B cell (primary cell): ENCODE measurements around the gene CD52. TPM values are rescaled to one million over a fixed set of nuclear protein-coding genes. Genes with fewer than 3 reads are reported as not detected.

Source experiments
- ATAC-seq: fragments of 200-7000 bp; cut with Tn5 transposase; one replicate; pipeline ENCODE4 v1.10.0; 2021; ENCODE audit warnings: low read depth, mild to moderate bottlenecking, moderate number of reproducible peaks, moderate library complexity
- CTCF ChIA-PET: fragments of 350-600 bp; sonication (Branson Sonifier 250); formaldehyde crosslinking; loops from one replicate; lab custom pipeline; 2021; ENCODE audit warnings: antibody characterized with exemption, inconsistent platforms; lab: Charles Lee
- POLR2A ChIA-PET: fragments of 350-600 bp; sonication (Branson Sonifier 250); formaldehyde crosslinking; loops from one replicate; lab custom pipeline; 2021; ENCODE audit warnings: antibody characterized with exemption; lab: Charles Lee
- DNase-seq: peaks from one replicate; pipeline ENCODE4 v3.0.0; 2013
- H2AFZ ChIP-seq: 2 replicates; pipeline ENCODE4 v1.6.1; 2012; ENCODE audit warnings: mild to moderate bottlenecking, low read depth, low read length; ENCODE audit not compliant: insufficient read depth, poor library complexity, severe bottlenecking
- H3K27ac ChIP-seq, 2 donors: 1 replicate in 1 of 2; 2 replicates in 1 of 2; pipeline ENCODE4 v1.5.1; 2012 to 2013; ENCODE audit warnings: low read length in 2 of 2, mild to moderate bottlenecking in 2 of 2, moderate library complexity in 1 of 2
- H3K27me3 ChIP-seq, 4 experiments: fragments of 200-600 bp in 1 of 4; sonication (generic) in 1 of 4; replicated peaks in 1 of 4; 1 replicate in 2 of 4; 2 replicates in 2 of 4; pipeline versions ENCODE4 v1.6.1 to v1.7.0; 2013 to 2016; ENCODE audit warnings: low read length in 3 of 4, mild to moderate bottlenecking in 2 of 4, mixed read lengths in 1 of 4, moderate library complexity in 1 of 4; ENCODE audit not compliant: insufficient read depth in 4 of 4, control insufficient read depth in 3 of 4; ENCODE audit errors: control extremely low read depth in 1 of 4
- H3K36me3 ChIP-seq, 2 experiments: replicated peaks in 1 of 2; 1 replicate in 1 of 2; 2 replicates in 1 of 2; pipeline versions ENCODE4 v1.6.1 to v1.7.1; 2013; ENCODE audit warnings: low read length in 1 of 2; ENCODE audit not compliant: insufficient read depth in 2 of 2, control insufficient read depth in 1 of 2; ENCODE audit errors: control extremely low read depth in 1 of 2, extremely low read depth in 1 of 2
- H3K4me1 ChIP-seq, 2 donors: fragments of 200-600 bp in 1 of 2; sonication (generic) in 1 of 2; 1 replicate in 1 of 2; 2 replicates in 1 of 2; pipeline versions ENCODE4 v1.5.1 to v1.6.1; 2013 to 2017; ENCODE audit warnings: low read length in 2 of 2; ENCODE audit not compliant: control insufficient read depth in 2 of 2, insufficient read depth in 2 of 2
- H3K4me2 ChIP-seq: replicated peaks from 2 replicates; pipeline ENCODE3; 2012; ENCODE audit warnings: mild to moderate bottlenecking, low read depth, low read length; ENCODE audit not compliant: poor library complexity, severe bottlenecking
- H3K4me3 ChIP-seq, 5 experiments: fragments of 200-600 bp in 1 of 5; sonication (generic) in 1 of 5; 1 replicate in 3 of 5; 2 replicates in 2 of 5; pipeline versions ENCODE4 v1.5.1 to v1.7.0; 2011 to 2016; ENCODE audit warnings: low read length in 4 of 5, mild to moderate bottlenecking in 4 of 5, low read depth in 2 of 5, control low read depth in 1 of 5, moderate library complexity in 1 of 5; ENCODE audit not compliant: insufficient read depth in 1 of 5; ENCODE audit errors: control extremely low read depth in 1 of 5, extremely low read depth in 1 of 5
- H3K79me2 ChIP-seq: fragments of 200-600 bp; sonication (generic); one replicate; pipeline ENCODE4 v1.6.0; 2016; ENCODE audit warnings: low read length; ENCODE audit not compliant: control insufficient read depth, insufficient read depth
- H3K9ac ChIP-seq: fragments of 200-600 bp; sonication (generic); 2 replicates; pipeline ENCODE4 v1.6.1; 2017; ENCODE audit warnings: mild to moderate bottlenecking, low read length, moderate library complexity
- H3K9me3 ChIP-seq, 3 donors: one replicate each; pipeline versions ENCODE4 v1.6.1 to v1.7.1; 2013; ENCODE audit warnings: low read length in 2 of 3; ENCODE audit not compliant: control insufficient read depth in 2 of 3, insufficient read depth in 1 of 3; ENCODE audit errors: control extremely low read depth in 1 of 3
- H4K20me1 ChIP-seq: 2 replicates; pipeline ENCODE4 v1.6.0; 2012; ENCODE audit warnings: mild to moderate bottlenecking, low read length; ENCODE audit not compliant: insufficient read depth, control insufficient read depth, poor library complexity, severe bottlenecking
- H3K27ac Mint-ChIP-seq: one replicate; pipeline ENCODE4 v1.8.0; 2021; ENCODE audit warnings: mixed read lengths
- H3K27me3 Mint-ChIP-seq: one replicate; pipeline ENCODE4 v1.8.0; 2021; ENCODE audit warnings: mixed read lengths
- H3K4me1 Mint-ChIP-seq: one replicate; pipeline ENCODE4 v1.8.0; 2021; ENCODE audit warnings: mixed read lengths
- H3K4me3 Mint-ChIP-seq: one replicate; pipeline ENCODE4 v1.8.0; 2021; ENCODE audit warnings: mixed read lengths
- H3K9me3 Mint-ChIP-seq: one replicate; pipeline ENCODE4 v1.8.0; 2022; ENCODE audit warnings: mixed read lengths; ENCODE audit not compliant: insufficient read depth
- CTCF ChIP-seq: fragments of 200-600 bp; IDR thresholded peaks from one replicate; pipeline ENCODE4 v1.8.0; 2022; ENCODE audit warnings: antibody characterized with exemption, mild to moderate bottlenecking
- EZH2 ChIP-seq: IDR thresholded peaks from 2 replicates; pipeline ENCODE4 v1.6.1; 2012; ENCODE audit warnings: borderline replicate concordance, low read depth, mild to moderate bottlenecking, moderate library complexity, low read length; ENCODE audit not compliant: insufficient read depth, poor library complexity, severe bottlenecking
- WGBS: methylation state at CpG from one replicate; pipeline ENCODE4 v1.1.5; 2013; ENCODE audit warnings: missing lambda C conversion rate; ENCODE audit not compliant: insufficient coverage; 5-methylcytosine and 5-hydroxymethylcytosine counted together
- intact Hi-C: fragments of 100-400 bp; cut with micrococcal nuclease; formaldehyde crosslinking; loops from one replicate; pipeline ENCODE4 v1.10.0; 2022
- polyA plus RNA-seq: library from polyadenylated mRNA; depleted of rRNA; stranded (reverse); fragments of >200 nt; gene quantifications from 2 replicates; pipeline ENCODE4 v1.2.3, GENCODE V29; 2012
- total RNA-seq, 2 donors: library from RNA; stranded (reverse); fragments of 120-200 nt in 1 of 2; gene quantifications; 1 replicate in 1 of 2; 2 replicates in 1 of 2; pipeline versions ENCODE4 v1.2.3 to v1.2.4, GENCODE V29; 2013 to 2022

CD52 gene
- total and polyA plus RNA-seq, 2 donors (not counting 1 experiment from before 2014, with no cell fraction given), result 1,116 to 1,597 TPM

DNA sequence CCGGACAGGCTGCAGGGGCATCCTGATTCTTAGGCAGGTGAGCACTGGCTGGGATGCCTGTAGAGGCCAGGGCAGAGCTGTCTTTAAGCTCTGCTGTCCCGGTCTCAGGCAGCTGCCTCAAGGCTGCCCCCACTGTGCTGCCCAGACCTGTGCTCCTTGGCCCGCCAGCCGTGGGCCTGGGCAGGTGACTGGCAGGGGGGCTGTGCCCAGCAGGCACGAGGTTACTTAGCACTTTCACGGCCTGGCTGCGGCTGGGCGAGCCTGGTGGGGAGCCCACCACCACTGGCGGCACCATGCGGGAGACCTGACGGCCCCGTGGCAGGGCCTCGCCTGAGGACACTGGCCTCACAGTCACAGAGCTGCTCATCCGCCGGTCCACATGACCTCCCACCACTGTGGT is 28.0 kb downstream of the CD52 start:
- ChIA-PET POLR2A (no interaction called here), CTCF (interaction anchor here (1.0 kb wide), 1 partner anchor 24 kb away, joined by 3 read pairs; no protein-coding TSS in a partner anchor)
- Histone ChIP-seq H3K27ac (no peak overlapping the region), H3K9me3 (no peaks in the 10 kb centered on the region), H3K9ac (no peak overlapping the region), H3K4me2 (no peak overlapping the region), H3K4me1 (no peaks in the 10 kb centered on the region), H4K20me1 (no peaks in the 10 kb centered on the region), H2AFZ (no peak overlapping the region), H3K4me3 (no peak overlapping the region), H3K36me3 (no peaks in the 10 kb centered on the region), H3K79me2 (no peaks in the 10 kb centered on the region), H3K27me3 (no peaks in the 10 kb centered on the region)
- DNase-seq, result no peak
- H3K9me3 Mint-ChIP-seq, result no peaks in the 10 kb centered on the region
- H3K27me3 Mint-ChIP-seq, result no peaks in the 10 kb centered on the region
- ATAC-seq, result no peak
- no peaks in the 10 kb centered on the region for H3K4me1 Mint-ChIP-seq
- intact Hi-C loops, result no loop called here
- H3K4me3 Mint-ChIP-seq, result no peak overlapping the region
- no peak for TF ChIP-seq CTCF
- no peak overlapping the region for H3K27ac Mint-ChIP-seq
- WGBS, result 91% methylated on average over 15 of the region's 15 CpGs

GRCh38 chr1:26346274-26347033 is 28.7 kb downstream of the CD52 start:
- 62% methylated on average over 9 of the region's 10 CpGs for WGBS
- no peak overlapping the region for H3K4me2 ChIP-seq
- Mint-ChIP-seq H3K9me3 (no peaks in the 10 kb centered on the region), H3K4me3 (no peak overlapping the region), H3K4me1 (no peaks in the 10 kb centered on the region), H3K27ac (no peak overlapping the region), H3K27me3 (no peaks in the 10 kb centered on the region)
- no peak overlapping the region for H2AFZ ChIP-seq
- DNase-seq, result no peak
- intact Hi-C loops, result no loop called here
- H3K79me2 ChIP-seq, result no peaks in the 10 kb centered on the region
- ChIA-PET POLR2A (interaction anchor here (0.7 kb wide), 1 partner anchor 9 kb away, joined by 7 read pairs; no protein-coding TSS in a partner anchor), CTCF (interaction anchor here (0.6 to 1.3 kb wide), 3 partner anchors 18 to 112 kb away, joined by 3 read pairs; partner anchors contain the start of gene CEP85)
- no peaks in the 10 kb centered on the region for H3K9me3 ChIP-seq
- H4K20me1 ChIP-seq, result no peaks in the 10 kb centered on the region
- no peak overlapping the region for H3K27ac ChIP-seq
- TF ChIP-seq EZH2 (no peak), CTCF (no peak)
- H3K4me1 ChIP-seq, result no peaks in the 10 kb centered on the region
- H3K4me3 ChIP-seq, result no peak overlapping the region
- no peak overlapping the region for H3K9ac ChIP-seq
- H3K27me3 ChIP-seq, result no peaks in the 10 kb centered on the region
- ATAC-seq, result no peak
- H3K36me3 ChIP-seq, result no peaks in the 10 kb centered on the region
